Superior temporal gyrus (tissue), 1 donor: ENCODE results near the gene CETN3.

Source experiments
- DNase-seq: peaks from one replicate; pipeline ENCODE4 v3.0.0-alpha.2; 2016; ENCODE audit errors: extremely low spot score

Gene CETN3

GRCh38 chr5:90409318-90410177 lies at the start of gene CETN3:
Gene CETN3 (minus strand): TSS chr5:90409756. CDS start chr5:90409661, 95 bp downstream.
- peak; percentile 99 for DNase-seq

GRCh38 chr5:90446961-90447360 lies 37.4 kb upstream of the CETN3 start:
- no peak for DNase-seq

GRCh38 chr5:90440644-90441043 lies 31.1 kb upstream of the CETN3 start:
- DNase-seq = no peak

- no peak for DNase-seq
Observed at GRCh38 chr5:90438100-90438499, 28.5 kb upstream of the CETN3 start.

GRCh38 chr5:90437663-90438062 lies 28.1 kb upstream of the CETN3 start:
- no peak for DNase-seq

- peak; percentile 76 for DNase-seq
Observed at GRCh38 chr5:90434116-90434714, 24.7 kb upstream of the CETN3 start.

- no peak for DNase-seq
Observed at GRCh38 chr5:90424245-90424644, 14.7 kb upstream of the CETN3 start.

- no peak for DNase-seq
Observed at GRCh38 chr5:90421136-90421535, 11.6 kb upstream of the CETN3 start.

GRCh38 chr5:90418214-90418613 lies 8.7 kb upstream of the CETN3 start:
- DNase-seq = no peak

- no peak for DNase-seq
Observed at GRCh38 chr5:90410178-90410762, 714 bp upstream of the CETN3 start.

GRCh38 chr5:90408571-90409317 lies 812 bp downstream of the CETN3 start:
- peak; percentile 46 for DNase-seq

GRCh38 chr5:90406466-90406865 lies 3.1 kb downstream of the CETN3 start:
- DNase-seq = no peak

- DNase-seq = peak; percentile 34
Observed at GRCh38 chr5:90402521-90403255, 6.9 kb downstream of the CETN3 start.

GRCh38 chr5:90399251-90399650 lies 10.3 kb downstream of the CETN3 start:
- DNase-seq = no peak

GRCh38 chr5:90398726-90399125 lies 10.8 kb downstream of the CETN3 start:
- peak; percentile 85 for DNase-seq

GRCh38 chr5:90395005-90395404 lies 14.6 kb downstream of the CETN3 start:
- no peak for DNase-seq

- no peak for DNase-seq
Observed at GRCh38 chr5:90390928-90391327, 18.6 kb downstream of the CETN3 start.

- DNase-seq = no peak
Observed at GRCh38 chr5:90390326-90390725, 19.2 kb downstream of the CETN3 start.

GRCh38 chr5:90387508-90387907 lies 22.0 kb downstream of the CETN3 start:
- no peak for DNase-seq

GRCh38 chr5:90386099-90386710 lies 23.4 kb downstream of the CETN3 start:
- DNase-seq = peak; percentile 78

- DNase-seq = no peak
Observed at GRCh38 chr5:90384389-90384788, 25.2 kb downstream of the CETN3 start.
